Measurements from ENCODE around the gene PLXND1.
"Not testable (repeated sequence)": the region's sequence is repeated elsewhere in the genome, so short reads cannot be mapped to it uniquely, and the experiment has no call there.

Gene PLXND1

GRCh38 chr3:129524081-129524480 lies 82.4 kb downstream of the PLXND1 start:
- no peak for DNase-seq (ENCODE audit: low spot score)

- DNase-seq (ENCODE audit: low spot score), result no peak
Observed at GRCh38 chr3:129522953-129523352, 83.5 kb downstream of the PLXND1 start.

GRCh38 chr3:129521611-129522010 lies 84.9 kb downstream of the PLXND1 start:
- no peak for DNase-seq (ENCODE audit: low spot score)

GRCh38 chr3:129520960-129521359 lies 85.5 kb downstream of the PLXND1 start:
- DNase-seq (ENCODE audit: low spot score), result no peak

- DNase-seq (ENCODE audit: low spot score), result no peak
Observed at GRCh38 chr3:129519896-129520715, 86.4 kb downstream of the PLXND1 start.

- no peak for DNase-seq (ENCODE audit: low spot score)
Observed at GRCh38 chr3:129519449-129519848, 87.0 kb downstream of the PLXND1 start.

- DNase-seq (ENCODE audit: low spot score), result no peak
Observed at GRCh38 chr3:129518581-129518980, 87.9 kb downstream of the PLXND1 start.

GRCh38 chr3:129518038-129518561 lies 88.4 kb downstream of the PLXND1 start:
- no peak for DNase-seq (ENCODE audit: low spot score)

GRCh38 chr3:129517516-129517915 lies 89.0 kb downstream of the PLXND1 start:
- no peak for DNase-seq (ENCODE audit: low spot score)

- not testable (repeated sequence) for DNase-seq (ENCODE audit: low spot score)
Observed at GRCh38 chr3:129515821-129516432, 90.5 kb downstream of the PLXND1 start.

- DNase-seq (ENCODE audit: low spot score), result not testable (repeated sequence)
Observed at GRCh38 chr3:129515108-129515820, 91.2 kb downstream of the PLXND1 start.

GRCh38 chr3:129514563-129514962 lies 91.9 kb downstream of the PLXND1 start:
- DNase-seq (ENCODE audit: low spot score), result no peak

GRCh38 chr3:129514110-129514509 lies 92.4 kb downstream of the PLXND1 start:
- no peak for DNase-seq (ENCODE audit: low spot score)

- DNase-seq (ENCODE audit: low spot score), result no peak
Observed at GRCh38 chr3:129513705-129514104, 92.8 kb downstream of the PLXND1 start.

GRCh38 chr3:129512595-129512994 lies 93.9 kb downstream of the PLXND1 start:
- no peak for DNase-seq (ENCODE audit: low spot score)

GRCh38 chr3:129507181-129507831 lies 99.2 kb downstream of the PLXND1 start:
- no peak for DNase-seq (ENCODE audit: low spot score)

GRCh38 chr3:129506231-129506742 lies 100.2 kb downstream of the PLXND1 start:
- no peak for DNase-seq (ENCODE audit: low spot score)

GRCh38 chr3:129505341-129505740 lies 101.1 kb downstream of the PLXND1 start:
- no peak for DNase-seq (ENCODE audit: low spot score)
